Daoy (cell line): ENCODE data around the gene WDR18. TPM values are rescaled to one million over a fixed set of nuclear protein-coding genes. Genes with fewer than 3 reads are reported as not detected.
A peak's percentile ranks its signal among the peaks of the same experiment; 100 is the strongest.

Experiments
- DNase-seq: peaks from one replicate; pipeline ENCODE4 v3.0.0-alpha.2; 2015; ENCODE audit warnings: low read depth
- total RNA-seq: library from RNA; depleted of rRNA; stranded (reverse); fragments of >200 nt; shearing (Covaris generic); gene quantifications from 2 replicates; pipeline ENCODE4 v1.2.3, GENCODE V29; 2014

WDR18 gene
- total RNA-seq, 1 experiment from 2014 or later: 73.1 TPM

DNA sequence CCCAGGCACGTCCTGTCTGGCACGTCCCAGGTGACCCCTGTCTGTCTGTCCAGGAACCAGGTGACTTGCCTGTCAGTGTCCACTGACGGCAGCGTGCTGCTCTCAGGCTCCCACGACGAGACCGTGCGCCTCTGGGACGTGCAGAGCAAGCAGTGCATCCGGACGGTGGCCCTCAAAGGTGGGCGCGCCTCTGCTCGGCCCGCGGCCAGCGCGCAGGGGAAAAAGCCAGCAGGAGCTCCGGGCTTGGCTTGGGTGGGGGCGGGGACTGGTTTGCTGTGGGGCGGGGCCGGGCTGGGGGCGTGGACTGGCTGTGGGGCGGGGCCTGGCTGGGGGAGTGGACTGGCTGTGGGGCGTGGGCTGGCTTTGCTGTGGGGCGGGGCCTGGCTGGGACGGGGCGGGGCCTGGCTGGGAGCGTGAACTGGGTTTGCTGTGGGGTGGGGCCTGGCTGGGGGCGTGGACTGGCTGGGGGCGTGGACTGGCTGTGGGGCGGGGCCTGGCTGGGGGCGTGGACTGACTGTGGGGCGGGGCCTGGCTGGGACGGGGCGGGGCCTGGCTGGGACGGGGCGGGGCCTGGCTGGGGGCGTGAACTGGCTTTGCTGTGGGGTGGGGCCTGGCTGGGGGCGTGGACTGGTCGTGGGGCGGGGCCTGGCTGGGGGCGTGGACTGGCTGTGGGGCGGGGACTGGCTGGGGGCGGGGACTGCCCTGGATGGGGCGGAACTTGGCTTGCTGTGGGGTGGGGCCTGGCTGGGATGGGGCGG is 7.2 kb downstream of the WDR18 start:
- DNase-seq: peak; percentile 51

DNA sequence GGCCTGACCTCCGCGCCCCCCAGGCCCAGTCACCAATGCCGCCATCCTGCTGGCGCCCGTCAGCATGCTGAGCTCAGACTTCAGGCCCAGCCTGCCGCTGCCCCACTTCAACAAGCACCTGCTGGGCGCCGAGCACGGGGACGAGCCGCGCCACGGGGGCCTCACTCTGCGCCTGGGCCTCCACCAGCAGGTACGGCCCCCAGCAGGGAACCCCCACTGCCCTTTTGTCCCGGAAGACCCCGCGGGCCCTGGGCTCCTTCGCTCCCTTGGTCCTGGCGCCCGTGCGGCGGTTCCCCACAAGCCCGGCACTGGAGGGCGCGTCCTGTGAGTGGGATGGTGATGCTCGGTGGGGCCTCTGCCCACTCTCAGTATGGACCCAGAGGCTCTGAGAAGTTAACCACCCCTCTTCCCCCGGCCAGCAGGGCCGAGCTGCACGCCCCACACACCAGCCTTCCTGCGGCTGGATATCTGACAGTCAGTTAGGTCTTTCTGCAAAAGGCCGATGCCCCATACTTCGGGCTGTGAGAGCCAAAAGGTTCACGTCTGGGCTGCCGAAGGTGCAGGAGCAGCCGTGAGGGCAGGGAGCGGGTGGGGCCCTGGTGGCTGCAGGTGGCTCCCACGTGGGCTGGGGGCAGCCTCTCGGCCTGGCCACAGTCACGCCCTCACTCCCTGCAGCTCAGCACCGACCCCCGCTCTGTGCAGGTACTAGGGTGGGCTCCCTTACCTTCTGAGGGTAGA is 8.0 kb downstream of the WDR18 start:
- DNase-seq: no peak

DNA sequence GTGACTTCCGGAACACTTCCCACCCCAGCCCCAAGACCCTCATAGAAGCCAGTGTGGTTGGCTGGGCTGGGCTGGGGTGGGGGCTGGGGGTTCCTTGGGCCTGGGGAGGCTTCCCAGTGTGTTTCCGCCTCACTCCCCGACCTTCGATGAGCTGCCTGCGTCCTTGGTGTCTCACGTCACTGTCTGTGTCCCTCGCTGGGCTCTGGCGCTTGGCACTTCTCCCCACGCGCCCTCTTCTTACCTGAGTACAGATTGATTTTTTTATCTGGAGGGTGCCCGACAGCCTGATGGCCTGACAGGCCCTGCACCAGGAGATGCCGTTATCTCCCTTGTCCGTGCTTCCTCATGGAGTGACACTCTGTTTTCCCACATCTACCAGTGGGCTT is 8.5 kb downstream of the WDR18 start:
- DNase-seq: no peak

DNA sequence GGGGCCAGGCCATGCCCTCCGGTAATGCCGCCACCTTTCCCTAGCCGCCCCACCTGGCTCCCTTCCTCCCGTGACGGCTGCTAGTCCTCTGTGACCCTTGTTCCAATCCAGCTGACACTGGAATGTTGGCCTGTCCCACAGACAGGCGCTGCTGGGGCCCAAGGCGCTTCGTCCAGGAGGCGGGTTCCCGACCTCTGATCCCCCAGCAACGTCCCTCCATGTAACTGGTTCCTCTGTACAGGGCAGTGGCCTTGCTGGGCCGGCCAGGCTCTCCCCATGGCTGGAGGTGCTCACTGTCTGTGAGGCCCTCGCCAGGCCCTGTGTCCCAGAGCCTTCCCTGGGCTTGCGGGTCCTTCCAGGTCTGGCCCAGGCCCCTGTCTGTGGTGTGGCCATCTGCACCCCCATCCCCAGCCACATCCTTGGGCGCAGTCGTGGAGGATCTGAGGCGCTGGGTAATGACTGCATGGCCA is 9.3 kb downstream of the WDR18 start:
- DNase-seq: no peak

DNA sequence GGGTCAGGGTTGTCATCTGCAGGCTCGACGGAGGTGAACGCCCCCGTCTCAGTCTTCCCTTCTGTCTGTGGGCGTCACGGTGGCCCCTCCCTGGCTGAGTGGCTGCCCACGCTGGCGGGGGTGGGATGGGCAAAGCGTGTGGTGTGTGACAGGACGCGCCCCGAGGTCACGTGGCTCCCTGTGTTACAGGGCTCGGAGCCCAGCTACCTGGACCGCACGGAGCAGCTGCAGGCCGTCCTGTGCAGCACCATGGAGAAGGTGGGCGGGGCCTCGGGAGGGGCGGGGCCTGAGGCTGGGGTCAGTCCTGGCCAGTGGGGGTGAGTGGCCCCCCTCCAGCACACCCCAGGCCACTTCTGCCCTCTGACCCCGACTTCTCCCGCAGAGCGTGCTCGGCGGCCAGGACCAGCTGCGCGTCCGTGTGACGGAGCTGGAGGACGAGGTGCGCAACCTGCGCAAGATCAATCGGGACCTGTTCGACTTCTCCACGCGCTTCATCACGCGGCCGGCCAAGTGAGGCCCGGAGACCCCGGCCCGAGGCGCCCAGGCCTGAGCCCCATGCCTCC is 9.8 kb downstream of the WDR18 start:
- no peak for DNase-seq

DNA sequence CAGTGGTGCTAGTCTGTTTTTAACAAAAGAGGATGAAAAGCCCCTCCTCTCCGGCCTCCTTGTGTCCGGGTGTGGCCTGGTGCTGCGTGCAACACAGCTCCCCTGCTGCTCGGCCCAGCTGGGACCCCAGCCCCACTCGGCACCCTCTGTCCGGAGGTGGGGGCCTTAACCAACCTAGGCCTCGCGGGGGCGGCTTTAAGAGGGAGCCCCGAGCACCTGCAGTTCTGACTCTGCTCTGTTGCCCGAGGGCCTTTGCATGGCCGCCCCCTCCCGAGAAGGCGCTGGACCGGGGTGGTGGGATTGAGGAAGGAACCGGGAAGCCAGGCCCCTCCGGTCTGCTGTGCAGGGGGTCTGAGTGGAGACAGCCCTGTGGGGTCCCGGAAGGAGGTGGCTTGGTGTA is 10.4 kb downstream of the WDR18 start:
- DNase-seq: no peak

DNA sequence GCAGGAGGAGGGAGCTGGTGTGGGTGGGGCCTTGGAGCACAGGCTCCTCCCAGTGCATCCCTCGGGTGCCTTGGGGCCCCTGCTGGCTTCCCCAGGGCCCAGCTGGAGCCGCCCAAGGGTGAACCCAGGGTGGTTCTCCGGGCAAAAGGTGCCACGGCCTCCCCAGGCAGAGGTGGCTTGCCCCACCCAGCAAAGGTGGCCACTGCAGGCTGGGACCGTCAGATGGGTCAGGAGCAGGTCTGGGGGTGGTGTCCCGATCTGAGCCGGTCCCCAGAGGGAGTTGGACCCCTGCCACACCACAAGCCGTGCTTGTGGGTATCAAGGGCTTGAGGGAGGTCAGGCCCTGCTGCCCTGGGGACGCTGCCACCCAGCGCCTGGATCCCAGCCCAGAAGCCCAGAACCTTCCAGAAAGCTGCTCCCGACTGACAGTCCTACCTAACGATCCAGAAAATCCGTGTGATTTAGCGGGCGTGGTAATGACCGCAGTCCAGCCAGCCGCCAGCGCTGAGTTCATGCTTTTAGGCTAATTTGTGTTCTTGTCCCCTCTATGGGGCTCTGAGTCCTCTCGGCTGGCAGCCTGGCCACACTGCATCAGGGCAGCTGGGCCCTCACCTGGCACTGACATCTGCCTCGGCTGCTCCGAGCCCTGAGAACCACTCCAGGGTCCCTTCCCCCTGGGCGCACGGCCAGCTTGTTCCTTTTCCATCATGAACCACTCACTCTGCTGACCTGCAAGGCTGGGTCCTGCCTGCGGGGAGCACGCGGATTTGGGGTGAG is 11.1 kb downstream of the WDR18 start:
- peak; percentile 51 for DNase-seq

DNA sequence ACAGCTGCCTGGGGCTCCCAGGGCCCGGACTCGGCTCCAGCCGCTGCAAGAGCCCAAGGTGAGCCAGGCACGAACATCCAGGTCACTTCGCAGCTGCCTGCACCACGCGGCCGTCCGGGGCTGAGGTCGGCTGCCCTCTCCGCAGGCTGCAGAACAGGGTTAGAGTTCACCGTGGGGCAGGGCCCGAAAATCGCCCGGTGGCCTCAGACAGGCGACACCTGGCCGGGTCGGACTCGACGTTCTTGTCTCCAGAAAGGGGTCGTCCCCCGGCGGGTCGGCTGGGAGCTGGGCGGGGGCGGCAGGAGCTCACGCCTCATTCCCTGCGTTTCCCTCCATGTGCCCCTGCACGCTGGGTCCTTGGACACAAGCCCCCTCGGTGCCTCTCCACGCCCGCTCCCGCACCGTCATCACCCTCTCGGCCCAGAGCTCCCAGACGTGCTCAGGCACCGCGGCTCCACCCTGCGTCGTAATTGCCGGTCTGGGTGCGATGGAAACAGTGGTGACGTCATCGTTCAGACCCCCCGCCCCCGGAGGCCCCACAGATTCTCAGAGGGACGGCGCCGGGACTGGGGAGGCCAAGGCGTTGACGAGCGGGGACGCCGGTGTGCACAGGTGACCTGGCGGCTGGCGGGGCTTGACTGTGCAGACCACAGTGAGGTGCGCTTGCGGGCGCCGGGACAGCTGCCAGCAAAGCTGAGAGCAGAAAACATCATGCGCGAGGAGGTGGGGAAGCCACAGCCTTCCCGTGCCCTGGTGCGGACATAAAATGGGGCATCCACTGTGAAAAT is 12.1 kb downstream of the WDR18 start:
- DNase-seq: peak; percentile 81

DNA sequence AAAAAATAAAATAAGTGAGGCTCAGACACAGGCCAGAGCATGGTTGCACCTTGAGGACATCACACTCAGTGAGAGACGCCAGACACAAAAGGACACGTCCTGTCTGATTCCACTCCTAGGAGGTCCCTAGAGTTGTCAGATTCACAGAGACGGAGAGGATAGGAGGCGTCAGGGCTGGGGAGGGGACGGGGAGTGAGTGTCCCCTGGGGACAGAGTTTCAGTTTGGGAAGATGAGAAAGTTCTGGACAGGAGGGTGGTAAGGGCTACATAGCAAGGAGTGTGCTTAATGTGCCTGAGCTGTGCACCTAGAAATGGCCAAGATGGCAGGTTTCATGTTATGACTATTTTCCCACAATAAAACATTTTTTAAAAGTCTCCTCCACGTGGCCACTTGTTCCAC is 13.9 kb downstream of the WDR18 start:
- no peak for DNase-seq

DNA sequence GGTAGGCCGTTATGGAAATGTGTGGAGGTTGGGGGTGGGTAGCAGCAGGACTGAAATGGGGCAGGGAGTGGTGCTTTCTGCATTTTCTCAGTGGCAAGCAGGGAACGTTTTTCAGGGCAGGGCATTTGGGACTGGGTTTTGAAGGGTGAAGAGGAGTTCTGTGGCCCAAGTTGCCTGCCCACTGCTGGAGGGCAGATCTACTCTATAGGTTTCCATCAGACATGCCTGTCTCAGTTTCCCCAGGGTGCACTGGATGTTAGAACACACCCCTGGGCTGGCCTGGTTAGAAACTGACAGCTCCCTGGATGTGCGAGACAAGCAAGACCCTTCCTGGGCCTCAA is 15.2 kb downstream of the WDR18 start:
- no peak for DNase-seq

DNA sequence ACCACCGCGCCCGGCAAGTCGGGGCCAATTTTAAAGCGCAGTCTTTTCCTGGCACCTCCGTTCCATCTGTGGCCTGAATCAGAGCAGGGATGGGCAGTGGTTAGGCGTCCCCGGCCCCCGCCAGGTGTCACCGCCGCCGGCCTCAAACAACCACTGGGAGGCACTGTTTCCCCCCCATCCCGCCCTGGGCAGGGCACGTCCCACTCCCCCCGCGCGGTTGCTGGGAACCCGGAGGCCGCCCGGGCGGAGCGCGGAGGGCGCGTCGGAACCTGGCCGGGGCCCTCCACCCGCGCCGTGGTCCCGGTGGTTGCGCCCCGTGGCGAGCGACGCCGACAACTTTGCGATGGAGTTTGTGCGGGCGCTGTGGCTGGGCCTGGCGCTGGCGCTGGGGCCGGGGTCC is 15.9 kb downstream of the WDR18 start, which contains the start of gene GRIN3B:
TSS of gene GRIN3B (plus strand) at position 325 of the 400 bp plus-strand sequence. CDS start at position 344, 19 bp downstream.
- peak; percentile 63 for DNase-seq

DNA sequence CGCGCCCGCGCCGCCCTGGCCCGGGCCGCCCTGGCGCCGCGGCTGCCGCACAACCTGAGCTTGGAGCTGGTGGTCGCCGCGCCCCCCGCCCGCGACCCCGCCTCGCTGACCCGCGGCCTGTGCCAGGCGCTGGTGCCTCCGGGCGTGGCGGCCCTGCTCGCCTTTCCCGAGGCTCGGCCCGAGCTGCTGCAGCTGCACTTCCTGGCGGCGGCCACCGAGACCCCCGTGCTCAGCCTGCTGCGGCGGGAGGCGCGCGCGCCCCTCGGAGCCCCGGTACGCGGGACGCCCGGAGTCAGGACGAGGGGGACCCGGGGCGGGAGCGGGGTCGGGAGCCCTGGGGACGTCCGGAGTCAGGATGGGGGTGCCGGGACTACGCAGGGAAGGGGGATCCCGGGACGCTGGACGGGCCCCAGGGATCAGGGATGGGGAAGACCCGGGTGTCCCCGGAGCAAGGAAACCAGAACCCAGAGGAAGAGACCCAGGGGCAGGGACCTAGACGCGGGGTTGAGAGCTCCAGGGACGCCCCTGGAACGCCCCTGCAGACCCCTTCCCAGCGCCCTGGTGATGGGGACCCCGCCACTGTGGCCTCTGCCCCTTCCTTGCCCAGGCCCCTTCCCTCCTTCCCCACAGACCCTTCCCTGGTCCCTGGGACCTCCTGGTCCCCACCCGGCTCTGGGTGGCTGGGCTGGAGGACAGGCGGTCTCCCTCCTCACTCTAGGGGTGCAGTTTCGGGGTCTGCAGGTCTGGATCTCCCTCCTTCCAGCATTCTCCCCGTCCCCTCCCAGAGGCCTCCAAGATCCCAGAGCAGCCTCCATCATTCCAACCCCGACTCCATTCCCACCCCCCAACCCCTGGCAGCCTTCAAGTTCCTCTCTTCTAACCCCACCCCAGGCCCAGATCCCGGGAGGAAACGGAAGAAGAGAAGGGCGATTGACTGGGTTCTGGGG is 16.7 kb downstream of the WDR18 start:
- no peak for DNase-seq

DNA sequence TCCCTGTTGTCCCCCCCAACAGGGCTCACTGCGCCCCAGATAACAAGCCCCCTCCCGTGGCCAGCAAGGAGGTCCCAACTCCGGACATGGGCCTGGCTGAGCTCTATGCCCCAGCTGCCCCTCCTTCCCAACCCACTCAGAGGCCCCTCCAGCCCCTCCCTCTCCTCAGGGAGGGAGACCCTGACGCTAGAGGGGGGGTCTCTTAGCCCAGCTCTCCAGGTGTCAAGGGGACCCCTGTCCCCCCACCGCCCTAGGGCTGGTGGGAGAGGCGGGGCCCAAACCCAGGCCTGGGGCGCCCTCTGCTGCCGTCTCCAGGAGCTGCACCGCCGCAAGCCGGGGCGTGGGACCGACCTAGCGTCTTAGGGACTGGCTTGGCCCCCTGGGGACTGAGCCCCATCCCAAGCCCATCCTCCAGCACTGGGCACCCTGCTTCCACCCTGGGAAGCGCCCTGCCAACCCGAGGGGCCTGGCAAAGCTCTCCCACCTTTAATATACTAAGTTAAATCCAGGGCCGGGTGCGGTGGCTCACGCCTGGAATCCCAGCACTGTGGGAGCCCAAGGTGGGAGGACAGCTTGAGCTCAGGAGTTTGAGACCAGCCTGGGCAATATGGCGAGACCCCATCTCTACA is 17.5 kb downstream of the WDR18 start:
- DNase-seq: peak; percentile 63

DNA sequence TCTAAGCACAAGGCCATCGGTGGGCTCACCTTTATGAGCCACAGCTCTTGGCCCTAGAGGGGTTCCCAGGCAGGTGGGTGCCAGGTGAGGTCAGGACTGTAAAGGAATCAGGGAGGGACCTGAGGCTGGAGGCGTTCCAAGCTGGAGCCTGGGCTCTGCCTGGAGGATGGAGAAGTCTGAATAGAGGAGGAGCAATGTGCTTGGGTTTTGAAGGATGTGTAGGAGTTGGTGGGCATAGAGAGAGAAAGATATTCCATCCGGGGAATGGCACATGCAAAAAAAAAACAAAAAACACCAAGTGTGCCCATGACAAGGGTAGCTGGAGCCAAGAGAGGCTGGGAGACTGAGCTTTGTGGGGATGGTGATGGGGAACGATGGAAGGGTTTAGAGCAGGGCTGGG is 18.5 kb downstream of the WDR18 start:
- no peak for DNase-seq

DNA sequence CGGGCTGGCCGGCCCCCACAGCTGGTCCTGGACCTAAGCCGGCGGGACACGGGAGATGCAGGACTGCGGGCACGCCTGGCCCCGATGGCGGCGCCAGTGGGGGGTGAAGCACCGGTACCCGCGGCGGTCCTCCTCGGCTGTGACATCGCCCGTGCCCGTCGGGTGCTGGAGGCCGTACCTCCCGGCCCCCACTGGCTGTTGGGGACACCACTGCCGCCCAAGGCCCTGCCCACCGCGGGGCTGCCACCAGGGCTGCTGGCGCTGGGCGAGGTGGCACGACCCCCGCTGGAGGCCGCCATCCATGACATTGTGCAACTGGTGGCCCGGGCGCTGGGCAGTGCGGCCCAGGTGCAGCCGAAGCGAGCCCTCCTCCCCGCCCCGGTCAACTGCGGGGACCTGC is 19.1 kb downstream of the WDR18 start:
- DNase-seq: no peak

DNA sequence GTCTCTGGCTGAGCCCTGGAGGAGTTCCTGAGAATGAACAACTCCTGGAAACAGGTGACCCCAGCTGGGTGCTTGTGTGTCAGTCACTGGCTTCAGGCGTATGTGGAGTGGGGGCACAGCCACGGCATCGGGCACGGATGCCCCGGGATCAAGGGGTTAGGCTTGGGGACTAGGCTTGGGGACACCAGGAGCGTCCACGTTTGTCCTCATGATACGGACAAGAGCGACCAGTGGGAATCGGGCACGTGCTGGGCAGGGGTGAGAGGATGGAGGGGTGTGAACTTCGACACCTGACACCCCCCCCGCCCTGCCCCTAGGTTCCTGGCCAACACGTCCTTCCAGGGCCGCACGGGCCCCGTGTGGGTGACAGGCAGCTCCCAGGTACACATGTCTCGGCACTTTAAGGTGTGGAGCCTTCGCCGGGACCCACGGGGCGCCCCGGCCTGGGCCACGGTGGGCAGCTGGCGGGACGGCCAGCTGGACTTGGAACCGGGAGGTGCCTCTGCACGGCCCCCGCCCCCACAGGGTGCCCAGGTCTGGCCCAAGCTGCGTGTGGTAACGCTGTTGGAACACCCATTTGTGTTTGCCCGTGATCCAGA is 20.2 kb downstream of the WDR18 start:
- DNase-seq: no peak

DNA sequence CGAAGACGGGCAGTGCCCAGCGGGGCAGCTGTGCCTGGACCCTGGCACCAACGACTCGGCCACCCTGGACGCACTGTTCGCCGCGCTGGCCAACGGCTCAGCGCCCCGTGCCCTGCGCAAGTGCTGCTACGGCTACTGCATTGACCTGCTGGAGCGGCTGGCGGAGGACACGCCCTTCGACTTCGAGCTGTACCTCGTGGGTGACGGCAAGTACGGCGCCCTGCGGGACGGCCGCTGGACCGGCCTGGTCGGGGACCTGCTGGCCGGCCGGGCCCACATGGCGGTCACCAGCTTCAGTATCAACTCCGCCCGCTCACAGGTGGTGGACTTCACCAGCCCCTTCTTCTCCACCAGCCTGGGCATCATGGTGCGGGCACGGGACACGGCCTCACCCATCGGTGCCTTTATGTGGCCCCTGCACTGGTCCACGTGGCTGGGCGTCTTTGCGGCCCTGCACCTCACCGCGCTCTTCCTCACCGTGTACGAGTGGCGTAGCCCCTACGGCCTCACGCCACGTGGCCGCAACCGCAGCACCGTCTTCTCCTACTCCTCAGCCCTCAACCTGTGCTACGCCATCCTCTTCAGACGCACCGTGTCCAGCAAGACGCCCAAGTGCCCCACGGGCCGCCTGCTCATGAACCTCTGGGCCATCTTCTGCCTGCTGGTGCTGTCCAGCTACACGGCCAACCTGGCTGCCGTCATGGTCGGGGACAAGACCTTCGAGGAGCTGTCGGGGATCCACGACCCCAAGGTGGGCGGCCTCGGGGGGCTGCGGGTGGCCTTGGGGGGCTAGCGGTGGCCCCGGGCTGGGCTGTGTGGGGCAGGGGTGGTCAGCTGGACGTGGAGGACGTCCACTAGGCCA is 20.9 kb downstream of the WDR18 start:
- DNase-seq: no peak

DNA sequence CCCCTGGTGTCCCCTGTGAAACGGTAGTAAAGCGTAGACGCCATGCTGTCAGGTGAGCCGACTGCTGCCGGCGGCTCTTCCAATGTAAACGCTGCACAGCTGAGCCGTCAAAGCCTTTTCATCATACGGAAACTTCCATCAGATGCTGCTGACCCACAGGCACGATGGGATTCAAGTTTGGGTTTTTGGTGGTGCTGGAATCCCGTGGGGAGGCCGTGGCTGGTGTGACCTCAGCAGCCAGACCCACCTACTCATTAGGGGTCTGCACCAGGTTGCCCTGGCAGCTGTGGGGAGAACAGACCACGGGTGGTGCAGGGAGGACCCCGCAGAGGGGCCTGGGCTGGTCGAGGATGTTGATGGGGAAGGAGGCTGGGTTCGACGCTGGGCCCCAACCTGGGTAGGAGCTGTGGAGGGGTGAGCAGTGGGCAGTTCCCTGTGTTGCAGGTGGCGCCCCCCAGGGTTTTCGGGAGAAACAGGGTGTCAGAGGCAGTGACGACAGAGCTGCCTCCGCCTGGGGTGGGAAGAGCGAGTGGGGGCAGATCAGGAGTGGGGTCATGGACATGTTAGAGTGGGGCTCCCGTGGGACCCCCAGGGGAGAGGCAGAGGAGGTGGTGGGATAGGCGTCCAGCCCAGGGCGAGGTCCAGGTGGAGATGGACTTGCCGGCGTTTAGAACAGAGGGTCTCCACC is 22.7 kb downstream of the WDR18 start:
- DNase-seq: no peak
